NOMO-1 (cell line): ENCODE measurements around the gene GALNT16.
"Not testable (repeated sequence)": the region's sequence is repeated elsewhere in the genome, so short reads cannot be mapped to it uniquely, and the experiment has no call there.

Source experiments
- DNase-seq, 2 experiments: peaks; one replicate each; lab custom pipeline; 2025; ENCODE audit not compliant: unreplicated experiment in 2 of 2; lab: John Stamatoyannopoulos, UW

Gene GALNT16

GRCh38 chr14:69284170-69284569 lies 24.2 kb downstream of the GALNT16 start:
- DNase-seq = no peak

- DNase-seq = no peak
These were observed 25.8 kb downstream of the GALNT16 start for GRCh38 chr14:69285661-69286255.

GRCh38 chr14:69287098-69288010 lies 27.4 kb downstream of the GALNT16 start:
- no peak for DNase-seq

- DNase-seq = no peak
These were observed 28.2 kb downstream of the GALNT16 start for GRCh38 chr14:69288011-69288771.

GRCh38 chr14:69288956-69289705 lies 29.2 kb downstream of the GALNT16 start:
- DNase-seq = no peak

- DNase-seq = no peak
These were observed 30.0 kb downstream of the GALNT16 start for GRCh38 chr14:69289811-69290520.

GRCh38 chr14:69290881-69291280 lies 30.9 kb downstream of the GALNT16 start:
- not testable (repeated sequence) for DNase-seq

- DNase-seq = no peak
These were observed 31.4 kb downstream of the GALNT16 start for GRCh38 chr14:69291396-69291795.

- DNase-seq = no peak
These were observed 32.1 kb downstream of the GALNT16 start for GRCh38 chr14:69291891-69292561.

- no peak for DNase-seq
These were observed 38.4 kb downstream of the GALNT16 start for GRCh38 chr14:69298131-69299071.

GRCh38 chr14:69299286-69300035 lies 39.5 kb downstream of the GALNT16 start:
- no peak for DNase-seq

GRCh38 chr14:69300601-69301221 lies 40.8 kb downstream of the GALNT16 start:
- no peak for DNase-seq

GRCh38 chr14:69303086-69303485 lies 43.1 kb downstream of the GALNT16 start:
- DNase-seq = no peak

- DNase-seq = no peak
These were observed 52.6 kb downstream of the GALNT16 start for GRCh38 chr14:69312608-69313007.

- no peak for DNase-seq
These were observed 53.2 kb downstream of the GALNT16 start for GRCh38 chr14:69313176-69313575.

- DNase-seq = no peak
These were observed 54.4 kb downstream of the GALNT16 start for GRCh38 chr14:69314327-69314726.

GRCh38 chr14:69315301-69315700 lies 55.3 kb downstream of the GALNT16 start:
- DNase-seq = no peak
